GM23248 (cell line): ENCODE results near the gene MTFMT. TPM values are rescaled to one million over a fixed set of nuclear protein-coding genes. Genes with fewer than 3 reads are reported as not detected.
A peak's percentile ranks its signal among the peaks of the same experiment; 100 is the strongest.

Experiments used
- DNase-seq: peaks from one replicate; pipeline ENCODE4 v3.0.0-alpha.2; 2015
- H2AFZ ChIP-seq: fragments of 200-600 bp; sonication (generic); 2 replicates; pipeline ENCODE4 v1.6.1; 2016; ENCODE audit warnings: antibody characterized with exemption
- H3F3A ChIP-seq: fragments of 200-600 bp; sonication (generic); 2 replicates; pipeline ENCODE4 v1.6.1; 2016; ENCODE audit warnings: mild to moderate bottlenecking, antibody characterized with exemption, mixed run types; ENCODE audit not compliant: insufficient read depth
- H3K27ac ChIP-seq: fragments of 200-600 bp; sonication (generic); 2 replicates; pipeline ENCODE4 v1.5.1; 2016; ENCODE audit warnings: mild to moderate bottlenecking
- H3K27me3 ChIP-seq: fragments of 200-600 bp; sonication (generic); replicated peaks from 2 replicates; pipeline ENCODE4 v1.6.1; 2016; ENCODE audit warnings: mild to moderate bottlenecking; ENCODE audit not compliant: insufficient read depth
- H3K36me3 ChIP-seq: fragments of 200-600 bp; sonication (generic); 2 replicates; pipeline ENCODE4 v1.6.1; 2016; ENCODE audit warnings: low read depth, mild to moderate bottlenecking
- H3K4me1 ChIP-seq: fragments of 200-600 bp; sonication (generic); 2 replicates; pipeline ENCODE4 v1.6.1; 2016; ENCODE audit warnings: mild to moderate bottlenecking; ENCODE audit not compliant: insufficient read depth
- H3K4me2 ChIP-seq: fragments of 200-600 bp; sonication (generic); one replicate; pipeline ENCODE4 v1.6.1; 2016; ENCODE audit warnings: mild to moderate bottlenecking; ENCODE audit not compliant: unreplicated experiment
- H3K4me3 ChIP-seq: fragments of 200-600 bp; sonication (generic); 2 replicates; pipeline ENCODE4 v1.5.1; 2016; ENCODE audit warnings: mild to moderate bottlenecking
- H3K79me2 ChIP-seq: fragments of 200-600 bp; sonication (generic); 2 replicates; pipeline ENCODE4 v1.6.1; 2016; ENCODE audit warnings: mild to moderate bottlenecking; ENCODE audit not compliant: insufficient read depth
- H3K9ac ChIP-seq: fragments of 200-600 bp; sonication (generic); 2 replicates; pipeline ENCODE4 v1.6.1; 2016; ENCODE audit warnings: mild to moderate bottlenecking
- H3K9me2 ChIP-seq: fragments of 200-600 bp; sonication (generic); 2 replicates; pipeline ENCODE4 v1.6.1; 2016; ENCODE audit warnings: mixed run types, mild to moderate bottlenecking, moderate library complexity; ENCODE audit not compliant: insufficient read depth
- H3K9me3 ChIP-seq: fragments of 200-600 bp; sonication (generic); one replicate; pipeline ENCODE4 v1.6.1; 2017; ENCODE audit warnings: low read depth
- H4K20me1 ChIP-seq: fragments of 200-600 bp; sonication (generic); 2 replicates; pipeline ENCODE4 v1.6.0; 2016; ENCODE audit not compliant: insufficient read depth
- EZH2 ChIP-seq: fragments of 200-600 bp; sonication (generic); IDR thresholded peaks from 2 replicates; pipeline ENCODE4 v1.6.1; 2018; ENCODE audit warnings: antibody characterized with exemption, mild to moderate bottlenecking; ENCODE audit not compliant: insufficient read depth, poor library complexity, severe bottlenecking
- EZH2phosphoT487 ChIP-seq: fragments of 200-600 bp; sonication (generic); IDR thresholded peaks from 2 replicates; pipeline ENCODE4 v1.6.1; 2018; ENCODE audit warnings: antibody characterized with exemption, moderate library complexity, mild to moderate bottlenecking, low read depth; ENCODE audit not compliant: insufficient read depth
- WGBS, 2 experiments: methylation state at CpG; one replicate each; pipeline ENCODE4 v1.1.6; 2015 to 2017; ENCODE audit warnings: low lambda C conversion rate in 2 of 2, low coverage in 1 of 2; ENCODE audit errors: missing lambda C conversion rate in 2 of 2; 5-methylcytosine and 5-hydroxymethylcytosine counted together
- in situ Hi-C: fragments of 300-500 bp; cut with MboI; formaldehyde crosslinking; loops from 2 replicates; pipeline ENCODE4 v1.15.0; 2020
- polyA plus RNA-seq: library from polyadenylated mRNA; unstranded; fragments of >200 nt; fragmentation: Nextera tagmentation; extraction: Ambion mirVana; gene quantifications from 2 replicates; pipeline ENCODE4 v1.2.1, GENCODE V29; 2016
- total RNA-seq: library from RNA; depleted of rRNA; stranded (reverse); fragments of >200 nt; shearing (Covaris generic); gene quantifications from 2 replicates; pipeline ENCODE4 v1.2.3, GENCODE V29; 2014

The MTFMT gene
- total and polyA plus RNA-seq, 2 experiments from 2014 or later, result 23.8 to 25.3 TPM

GRCh38 chr15:65055201-65055870 is 25.9 kb upstream of the MTFMT start:
- Histone ChIP-seq H3K9ac (no peak overlapping the region), H3K36me3 (no peaks in the 10 kb centered on the region), H4K20me1 (no peaks in the 10 kb centered on the region), H3K27ac (no peak overlapping the region), H3K4me3 (no peak overlapping the region), H3K79me2 (no peaks in the 10 kb centered on the region), H3K4me2 (no peak overlapping the region), H3K9me2 (no peaks in the 10 kb centered on the region), H3F3A (no peaks in the 10 kb centered on the region; the same call in none of the 2 replicates), H3K27me3 (no peaks in the 10 kb centered on the region), H2AFZ (no peak overlapping the region), H3K9me3 (no peaks in the 10 kb centered on the region), H3K4me1 (no peaks in the 10 kb centered on the region)
- TF ChIP-seq EZH2phosphoT487 (no peak), EZH2 (no peak)
- in situ Hi-C loops, result no loop called here
- DNase-seq, result peak; percentile 56
- 29 to 33% methylated on average over 6 of the region's 6 CpGs for WGBS, 2 experiments

GRCh38 chr15:65054333-65055200 is 25.1 kb upstream of the MTFMT start:
- H3K4me3 ChIP-seq, result no peak overlapping the region
- no peak overlapping the region for H2AFZ ChIP-seq
- no peaks in the 10 kb centered on the region for H3K9me2 ChIP-seq
- in situ Hi-C loops, result no loop called here
- TF ChIP-seq EZH2phosphoT487 (no peak), EZH2 (no peak)
- no peaks in the 10 kb centered on the region for H3K9me3 ChIP-seq
- H3K4me1 ChIP-seq, result peaks cover 2% of the 10 kb centered on the region; the same call in 1 of the 2 replicates
- H3K9ac ChIP-seq, result no peak overlapping the region
- H3K4me2 ChIP-seq, result no peak overlapping the region
- H3K27me3 ChIP-seq, result no peaks in the 10 kb centered on the region
- peak; percentile 82 for DNase-seq
- no peaks in the 10 kb centered on the region for H4K20me1 ChIP-seq
- no peak overlapping the region for H3K27ac ChIP-seq
- no peaks in the 10 kb centered on the region for H3K36me3 ChIP-seq
- H3F3A ChIP-seq, result no peaks in the 10 kb centered on the region; the same call in none of the 2 replicates
- 64 to 68% methylated on average over 25 to 26 of the region's 26 CpGs for WGBS, 2 experiments
- no peaks in the 10 kb centered on the region for H3K79me2 ChIP-seq

- Histone ChIP-seq H3K27ac (no peak overlapping the region), H3K4me2 (no peak overlapping the region), H3K9ac (no peak overlapping the region), H3K36me3 (no peaks in the 10 kb centered on the region), H3K79me2 (no peaks in the 10 kb centered on the region), H3K9me2 (no peaks in the 10 kb centered on the region), H3K4me1 (peaks cover 4% of the 10 kb centered on the region; the same call in 1 of the 2 replicates), H3K27me3 (no peaks in the 10 kb centered on the region), H3F3A (no peaks in the 10 kb centered on the region; the same call in none of the 2 replicates), H2AFZ (no peak overlapping the region), H3K4me3 (no peak overlapping the region), H4K20me1 (no peaks in the 10 kb centered on the region), H3K9me3 (no peaks in the 10 kb centered on the region)
- TF ChIP-seq EZH2 (no peak), EZH2phosphoT487 (no peak)
- in situ Hi-C loops, result no loop called here
- no peak for DNase-seq
- 70 to 87% methylated on average over 2 of the region's 2 CpGs for WGBS, 2 experiments
Observed at GRCh38 chr15:65052956-65053355, 23.5 kb upstream of the MTFMT start.

DNA sequence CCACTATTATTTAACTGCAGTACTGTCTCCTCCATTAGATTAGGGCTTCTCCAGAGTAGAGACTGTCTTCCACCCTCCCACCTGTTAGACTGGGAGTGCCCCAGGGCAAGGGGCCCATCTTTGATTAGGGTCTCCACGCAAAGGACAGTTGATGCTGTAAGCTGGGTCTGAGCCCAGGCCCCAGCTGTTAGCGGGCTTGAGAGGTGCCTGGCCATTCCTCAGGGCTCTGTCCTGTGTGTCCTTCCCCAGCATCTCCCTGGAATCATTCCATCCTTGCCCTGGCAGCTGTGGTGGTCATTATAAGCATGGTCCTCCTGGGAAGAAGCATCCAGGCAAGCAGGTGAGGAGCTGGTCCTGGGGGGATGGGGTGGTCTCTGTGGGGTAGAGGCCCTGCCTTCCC is 21.8 kb upstream of the MTFMT start:
- Histone ChIP-seq H3K9me2 (no peaks in the 10 kb centered on the region), H3K4me1 (peaks cover 4% of the 10 kb centered on the region; the same call in 1 of the 2 replicates), H3K4me3 (no peak overlapping the region), H3K36me3 (no peaks in the 10 kb centered on the region), H3F3A (no peaks in the 10 kb centered on the region; the same call in 1 of the 2 replicates), H3K79me2 (no peaks in the 10 kb centered on the region), H3K9ac (no peak overlapping the region), H2AFZ (no peak overlapping the region), H4K20me1 (no peaks in the 10 kb centered on the region), H3K9me3 (no peaks in the 10 kb centered on the region), H3K27me3 (no peaks in the 10 kb centered on the region), H3K4me2 (no peak overlapping the region), H3K27ac (no peak overlapping the region)
- no peak for DNase-seq
- in situ Hi-C loops, result no loop called here
- no peak for TF ChIP-seq EZH2
- TF ChIP-seq EZH2phosphoT487, result no peak
- WGBS, 2 experiments, result 83 to 92% methylated on average over 2 of the region's 2 CpGs
